Activated CD8-positive, alpha-beta T cell treated with anti-CD3 and anti-CD28 coated beads, Interleukin-2, amount 10 ng/mL, durations not matched to agents 7 days and 5 days (primary cell): ENCODE results near the gene PCNX3. TPM values are rescaled to one million over a fixed set of nuclear protein-coding genes. Genes with fewer than 3 reads are reported as not detected.

Experiments
- ATAC-seq: fragments of 150-1000 bp; cut with Tn5 transposase; one replicate; pipeline ENCODE4 v1.10.0; 2021; ENCODE audit warnings: moderate library complexity
- CTCF ChIA-PET: fragments of 350-600 bp; sonication (Branson Sonifier 250); formaldehyde crosslinking; loops from one replicate; lab custom pipeline; 2021; ENCODE audit warnings: antibody characterized with exemption; lab: Charles Lee
- POLR2A ChIA-PET: fragments of 350-600 bp; sonication (Branson Sonifier 250); formaldehyde crosslinking; loops from one replicate; lab custom pipeline; 2021; ENCODE audit warnings: antibody characterized with exemption; lab: Charles Lee
- DNase-seq: peaks from one replicate; pipeline ENCODE4 v3.0.0-alpha.2; 2020
- H3K27ac Mint-ChIP-seq: one replicate; pipeline ENCODE4 v1.8.0; 2021; ENCODE audit warnings: mild to moderate bottlenecking, mixed read lengths
- H3K27me3 Mint-ChIP-seq: one replicate; pipeline ENCODE4 v1.8.0; 2021; ENCODE audit warnings: low read depth, mixed read lengths
- H3K36me3 Mint-ChIP-seq: one replicate; pipeline ENCODE4 v1.8.0; 2021; ENCODE audit warnings: low read depth, mixed read lengths
- H3K4me1 Mint-ChIP-seq: one replicate; pipeline ENCODE4 v1.8.0; 2021; ENCODE audit warnings: low read depth, mixed read lengths
- H3K4me3 Mint-ChIP-seq: one replicate; pipeline ENCODE4 v1.8.0; 2021; ENCODE audit warnings: mild to moderate bottlenecking, mixed read lengths
- H3K9me3 Mint-ChIP-seq: one replicate; pipeline ENCODE4 v1.8.0; 2022; ENCODE audit warnings: mixed read lengths; ENCODE audit not compliant: insufficient read depth
- total RNA-seq, 2 experiments: library from RNA; stranded (reverse); gene quantifications; one replicate each; pipeline ENCODE4 v1.2.3, GENCODE V29; 2021

The PCNX3 gene
- total RNA-seq, 2 experiments from 2014 or later: 50.1 to 54.8 TPM

DNA sequence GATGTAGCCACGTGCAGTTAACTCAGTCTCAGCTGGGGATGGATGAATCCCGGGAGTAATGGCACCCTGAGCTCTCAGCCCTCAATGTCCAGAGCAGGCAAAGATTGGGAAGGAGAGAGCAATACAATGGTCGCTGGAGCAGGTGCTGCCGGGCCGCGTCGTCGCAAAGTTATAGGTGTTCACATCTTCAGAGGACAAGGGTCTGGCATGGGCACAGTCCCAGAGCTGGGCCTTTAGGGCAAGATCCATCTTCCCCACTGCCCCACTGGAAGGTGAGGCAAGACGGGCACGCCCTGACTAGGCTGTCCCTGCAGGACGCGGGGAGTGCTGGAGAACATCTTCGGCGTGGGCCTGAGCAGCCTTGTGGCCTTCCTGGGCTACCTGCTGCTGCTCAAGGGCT lies 7.6 kb downstream of the PCNX3 start:
- no peak for DNase-seq
- Mint-ChIP-seq H3K36me3 (peaks cover 47% of the 10 kb centered on the region), H3K4me3 (no peak overlapping the region), H3K27ac (no peak overlapping the region), H3K27me3 (no peaks in the 10 kb centered on the region), H3K4me1 (peaks cover 9% of the 10 kb centered on the region), H3K9me3 (no peaks in the 10 kb centered on the region)
- no peak for ATAC-seq
- CTCF ChIA-PET: interaction anchor here (1.1 kb wide), 1 partner anchor 29 kb away, joined by 4 read pairs; no protein-coding TSS in a partner anchor
- POLR2A ChIA-PET: no interaction called here

DNA sequence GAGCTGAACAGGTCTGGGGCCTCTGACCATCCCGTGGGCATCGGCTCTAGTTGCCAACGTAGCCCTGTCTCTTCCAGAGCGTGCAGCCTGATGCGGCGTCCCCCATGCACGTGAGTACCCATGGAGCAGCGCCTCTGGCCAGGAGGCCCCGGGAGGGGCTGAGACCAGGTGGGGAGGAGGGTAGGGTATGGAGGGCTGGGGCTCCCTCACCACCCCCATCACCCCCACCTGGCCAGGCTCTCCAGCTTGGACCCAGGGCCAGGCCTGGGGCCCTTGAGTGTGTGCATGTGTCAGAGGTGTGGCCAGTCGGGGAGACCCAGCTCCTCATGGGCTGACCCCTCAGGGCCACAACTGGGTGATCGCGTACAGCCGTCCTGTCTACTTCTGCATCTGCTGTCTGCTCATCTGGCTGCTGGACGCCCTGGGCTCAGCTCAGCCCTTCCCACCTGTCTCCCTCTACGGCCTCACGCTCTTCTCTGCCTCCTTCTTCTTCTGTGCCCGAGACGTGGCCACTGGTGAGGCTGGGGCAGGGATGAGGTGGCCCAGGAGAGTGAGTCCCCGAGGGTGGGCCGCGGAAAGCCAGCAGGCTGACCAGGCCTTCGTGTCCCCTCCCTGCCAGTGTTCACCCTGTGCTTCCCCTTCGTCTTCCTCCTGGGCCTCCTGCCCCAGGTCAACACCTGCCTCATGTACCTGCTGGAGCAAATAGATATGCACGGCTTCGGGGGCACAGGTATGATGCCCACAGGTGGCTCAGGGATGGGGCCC lies 8.5 kb downstream of the PCNX3 start:
- ChIA-PET POLR2A (interaction anchor here (0.6 to 0.7 kb wide), 2 partner anchors 14 to 31 kb away, joined by 3 to 4 read pairs; no protein-coding TSS in a partner anchor), CTCF (interaction anchor here (1.1 to 1.2 kb wide), 2 partner anchors 9 to 29 kb away, joined by 4 to 5 read pairs; partner anchors contain the start of gene PCNX3)
- Mint-ChIP-seq H3K9me3 (no peaks in the 10 kb centered on the region), H3K36me3 (peaks cover 51% of the 10 kb centered on the region), H3K4me3 (no peak overlapping the region), H3K27ac (no peak overlapping the region), H3K27me3 (no peaks in the 10 kb centered on the region), H3K4me1 (peaks cover 7% of the 10 kb centered on the region)
- DNase-seq (no peak), ATAC-seq (no peak)

DNA sequence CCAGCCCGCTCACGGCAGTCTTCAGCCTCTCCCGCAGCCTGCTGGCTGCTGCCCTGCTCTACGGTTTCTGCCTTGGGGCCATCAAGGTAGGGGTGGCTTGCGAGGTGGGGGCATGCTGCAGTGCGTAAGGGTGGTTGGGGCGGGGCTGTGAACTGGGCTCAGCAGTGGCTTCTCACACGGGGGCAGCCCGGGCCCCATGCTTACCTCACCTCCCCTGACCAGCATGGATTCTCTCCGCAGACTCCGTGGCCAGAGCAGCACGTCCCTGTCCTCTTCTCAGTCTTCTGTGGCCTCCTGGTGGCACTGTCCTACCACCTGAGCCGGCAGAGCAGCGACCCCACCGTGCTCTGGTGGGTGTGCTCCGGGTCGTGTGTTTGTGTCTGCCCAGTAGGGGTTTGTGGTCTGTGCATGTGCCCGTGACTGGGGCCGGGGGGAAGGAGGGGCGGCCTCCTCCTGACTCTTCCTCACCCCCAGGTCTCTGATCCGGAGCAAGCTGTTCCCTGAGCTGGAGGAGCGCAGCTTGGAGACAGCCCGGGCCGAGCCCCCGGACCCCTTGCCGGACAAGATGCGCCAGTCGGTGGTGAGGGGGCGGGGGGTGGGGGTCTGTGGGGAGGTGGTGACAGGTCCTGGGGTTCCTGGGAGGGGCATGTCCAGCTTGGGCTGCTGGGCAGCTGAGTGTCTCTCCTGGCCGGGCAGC lies 9.5 kb downstream of the PCNX3 start:
- ATAC-seq (no peak), DNase-seq (no peak)
- Mint-ChIP-seq H3K27me3 (no peaks in the 10 kb centered on the region), H3K4me3 (no peak overlapping the region), H3K36me3 (peaks cover 46% of the 10 kb centered on the region), H3K4me1 (peaks cover 7% of the 10 kb centered on the region), H3K27ac (no peak overlapping the region), H3K9me3 (no peaks in the 10 kb centered on the region)
- CTCF ChIA-PET: interaction anchor here (0.9 to 2.5 kb wide), 15 partner anchors 8 to 226 kb away, joined by 3 to 18 read pairs (median 4); partner anchors contain the start of genes PCNX3 and SIPA1
- POLR2A ChIA-PET: interaction anchor here (0.6 to 1.0 kb wide), 4 partner anchors 12 to 72 kb away, joined by 3 read pairs; partner anchors contain the start of gene SIPA1

DNA sequence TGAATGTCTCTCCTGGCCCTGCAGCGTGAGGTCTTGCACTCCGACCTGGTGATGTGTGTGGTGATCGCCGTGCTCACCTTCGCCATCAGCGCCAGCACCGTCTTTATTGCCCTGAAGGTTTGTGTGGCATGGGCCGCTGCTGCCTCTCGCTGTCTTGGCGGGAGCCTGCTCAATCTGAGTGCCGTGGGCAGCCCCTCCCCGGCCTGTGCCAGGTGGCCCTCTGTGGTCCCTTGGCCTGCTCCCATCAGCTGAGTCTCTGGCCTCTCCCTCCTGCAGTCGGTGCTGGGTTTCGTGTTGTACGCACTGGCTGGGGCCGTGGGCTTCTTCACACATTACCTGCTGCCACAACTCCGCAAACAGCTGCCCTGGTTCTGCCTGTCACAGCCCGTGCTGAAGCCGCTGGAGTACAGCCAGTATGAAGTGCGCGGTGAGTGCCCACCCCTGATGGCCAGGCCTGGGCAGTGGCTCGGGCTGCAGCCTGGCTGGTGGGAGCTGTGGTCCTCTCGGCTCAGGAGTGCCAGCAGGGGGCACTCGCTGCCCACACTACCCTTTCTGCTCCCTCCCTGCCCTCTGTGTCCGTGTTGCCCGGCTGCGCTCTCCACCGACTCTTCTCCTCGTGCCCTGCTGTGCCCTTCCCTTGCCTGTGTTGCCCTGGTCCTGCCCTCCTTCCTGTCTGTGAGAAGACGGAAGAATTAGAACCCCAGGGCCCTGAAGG lies 10.2 kb downstream of the PCNX3 start:
- Mint-ChIP-seq H3K9me3 (no peaks in the 10 kb centered on the region), H3K4me3 (no peak overlapping the region), H3K36me3 (peaks cover 49% of the 10 kb centered on the region), H3K4me1 (peaks cover 7% of the 10 kb centered on the region), H3K27me3 (no peaks in the 10 kb centered on the region), H3K27ac (no peak overlapping the region)
- peak; percentile 62 for DNase-seq
- ATAC-seq: peak; percentile 79
- POLR2A ChIA-PET: interaction anchor here (0.6 to 1.0 kb wide), 4 partner anchors 12 to 71 kb away, joined by 3 read pairs; partner anchors contain the start of gene SIPA1
- CTCF ChIA-PET: interaction anchor here (0.9 to 2.5 kb wide), 17 partner anchors 9 to 226 kb away, joined by 3 to 18 read pairs (median 4); partner anchors contain the start of genes PCNX3 and SIPA1

DNA sequence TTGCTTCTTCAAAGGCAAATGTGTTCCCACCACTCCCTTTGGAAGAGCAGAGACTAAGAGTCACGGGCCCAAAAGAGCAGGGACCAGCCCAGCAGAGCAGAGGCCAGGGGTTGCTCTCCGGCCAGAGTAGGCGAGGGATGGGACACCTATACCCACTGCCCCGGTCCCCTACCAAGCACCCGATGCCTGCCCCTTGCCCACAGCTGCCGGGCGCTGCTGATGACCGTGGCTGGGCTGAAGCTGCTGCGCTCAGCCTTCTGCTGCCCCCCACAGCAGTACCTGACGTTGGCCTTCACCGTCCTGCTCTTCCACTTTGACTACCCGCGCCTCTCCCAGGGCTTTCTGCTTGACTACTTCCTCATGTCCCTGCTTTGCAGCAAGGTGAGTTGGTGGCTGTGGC lies 11.6 kb downstream of the PCNX3 start:
- POLR2A ChIA-PET: interaction anchor here (0.6 to 0.8 kb wide), 2 partner anchors 10 to 68 kb away, joined by 3 read pairs; no protein-coding TSS in a partner anchor
- H3K27ac Mint-ChIP-seq: no peak overlapping the region
- ATAC-seq: no peak

DNA sequence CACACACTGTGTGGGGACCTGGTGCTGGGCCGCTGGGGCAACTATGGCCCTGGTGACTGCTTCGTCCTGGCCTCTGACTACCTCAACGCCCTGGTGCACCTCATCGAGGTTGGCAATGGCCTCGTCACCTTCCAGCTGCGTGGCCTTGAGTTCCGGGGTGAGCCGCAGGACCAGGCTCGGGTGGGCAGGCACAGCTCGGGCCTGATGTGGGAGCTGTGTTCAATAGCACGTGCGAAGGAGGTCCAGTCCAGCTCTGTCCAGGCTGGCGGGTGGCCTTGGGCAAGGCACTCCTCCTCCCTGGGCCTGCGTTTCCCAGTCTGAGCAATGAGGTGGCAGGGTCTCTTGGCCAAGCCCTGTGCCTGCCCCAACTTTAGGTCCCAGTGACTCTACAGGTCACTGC lies 14.0 kb downstream of the PCNX3 start:
- no peak overlapping the region for H3K27ac Mint-ChIP-seq
- ATAC-seq (no peak), DNase-seq (no peak)
- CTCF ChIA-PET: no interaction called here
- no peaks in the 10 kb centered on the region for H3K27me3 Mint-ChIP-seq
- H3K4me1 Mint-ChIP-seq: peaks cover 27% of the 10 kb centered on the region
- no peak overlapping the region for H3K4me3 Mint-ChIP-seq
- peaks cover 48% of the 10 kb centered on the region for H3K36me3 Mint-ChIP-seq
- H3K9me3 Mint-ChIP-seq: no peaks in the 10 kb centered on the region
- POLR2A ChIA-PET: interaction anchor here (0.9 kb wide), 1 partner anchor 11 kb away, joined by 3 read pairs; no protein-coding TSS in a partner anchor

More for the DNA sequence above, 11.6 kb downstream of the PCNX3 start:
- Mint-ChIP-seq H3K4me3 (no peak overlapping the region), H3K4me1 (peaks cover 9% of the 10 kb centered on the region), H3K9me3 (no peaks in the 10 kb centered on the region), H3K27me3 (no peaks in the 10 kb centered on the region), H3K36me3 (peaks cover 44% of the 10 kb centered on the region)
- CTCF ChIA-PET: interaction anchor here (0.8 to 2.5 kb wide), 6 partner anchors 8 to 224 kb away, joined by 3 to 16 read pairs (median 5); no protein-coding TSS in a partner anchor
- no peak for DNase-seq

DNA sequence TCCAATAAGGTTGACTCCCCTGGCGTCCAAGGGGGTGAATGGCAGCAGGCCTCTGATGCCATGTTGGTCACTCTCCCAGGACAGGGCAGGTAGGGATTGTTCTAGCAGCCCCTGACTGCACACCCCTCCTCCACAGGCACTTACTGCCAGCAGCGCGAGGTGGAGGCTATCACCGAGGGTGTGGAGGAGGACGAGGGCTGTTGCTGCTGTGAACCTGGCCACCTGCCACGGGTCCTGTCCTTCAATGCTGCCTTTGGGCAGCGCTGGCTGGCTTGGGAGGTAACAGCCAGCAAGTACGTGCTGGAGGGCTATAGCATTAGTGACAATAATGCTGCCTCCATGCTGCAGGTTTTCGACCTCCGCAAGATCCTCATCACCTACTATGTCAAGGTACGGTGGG lies 14.6 kb downstream of the PCNX3 start:
- POLR2A ChIA-PET: interaction anchor here (0.9 to 1.2 kb wide), 2 partner anchors 10 to 42 kb away, joined by 3 read pairs; no protein-coding TSS in a partner anchor
- no peak for ATAC-seq
- Mint-ChIP-seq H3K36me3 (peaks cover 52% of the 10 kb centered on the region), H3K4me1 (peaks cover 33% of the 10 kb centered on the region), H3K27me3 (no peaks in the 10 kb centered on the region), H3K27ac (no peak overlapping the region), H3K9me3 (no peaks in the 10 kb centered on the region), H3K4me3 (no peak overlapping the region)
- CTCF ChIA-PET: no interaction called here
- no peak for DNase-seq

DNA sequence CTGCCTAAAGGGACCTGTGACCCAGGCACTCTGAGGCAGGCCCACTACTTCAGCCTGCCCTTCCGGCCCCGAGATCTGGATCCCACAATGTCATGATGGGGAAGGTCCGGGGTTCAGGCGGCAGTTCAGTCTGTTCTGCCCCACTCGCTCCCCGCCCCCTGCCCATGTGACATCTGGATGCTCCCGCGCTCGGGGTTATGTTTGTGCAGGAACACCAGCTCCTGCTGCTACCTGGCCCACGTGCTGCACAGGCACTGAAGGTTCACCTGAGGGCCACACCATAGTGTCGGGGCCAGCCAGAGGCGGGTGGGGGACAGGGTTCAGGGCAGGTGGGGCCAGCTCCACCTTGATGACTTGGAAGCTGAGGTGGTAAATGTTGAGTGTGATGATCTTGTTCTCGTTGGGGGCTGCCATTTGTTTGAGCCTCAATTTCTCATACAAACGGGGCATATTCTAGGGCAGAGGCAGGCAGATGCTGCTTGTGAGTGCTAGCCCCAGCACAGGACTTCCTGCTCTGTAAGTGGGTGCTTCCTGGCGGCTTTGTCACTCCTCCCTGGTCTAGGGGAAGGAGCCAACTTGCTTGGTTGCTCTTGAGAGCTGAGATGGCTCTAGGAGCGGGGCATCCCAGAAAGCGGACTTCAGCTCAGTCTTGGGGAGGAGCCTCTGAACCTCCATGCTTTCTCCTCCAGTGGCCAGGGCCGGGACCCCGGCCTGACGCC lies 18.0 kb downstream of the PCNX3 start:
- H3K27me3 Mint-ChIP-seq: no peaks in the 10 kb centered on the region
- POLR2A ChIA-PET: interaction anchor here (0.8 to 1.4 kb wide), 5 partner anchors 9 to 36 kb away, joined by 3 to 4 read pairs (median 3); partner anchors contain the start of gene PCNX3
- peaks cover 40% of the 10 kb centered on the region for H3K4me1 Mint-ChIP-seq
- DNase-seq (peak; percentile 53), ATAC-seq (no peak)
- H3K4me3 Mint-ChIP-seq: no peak overlapping the region
- peak overlapping the region; percentile 86 for H3K27ac Mint-ChIP-seq
- no peaks in the 10 kb centered on the region for H3K9me3 Mint-ChIP-seq
- peaks cover 47% of the 10 kb centered on the region for H3K36me3 Mint-ChIP-seq
- CTCF ChIA-PET: interaction anchor here (1.2 kb wide), 2 partner anchors 17 to 24 kb away, joined by 3 read pairs; no protein-coding TSS in a partner anchor

DNA sequence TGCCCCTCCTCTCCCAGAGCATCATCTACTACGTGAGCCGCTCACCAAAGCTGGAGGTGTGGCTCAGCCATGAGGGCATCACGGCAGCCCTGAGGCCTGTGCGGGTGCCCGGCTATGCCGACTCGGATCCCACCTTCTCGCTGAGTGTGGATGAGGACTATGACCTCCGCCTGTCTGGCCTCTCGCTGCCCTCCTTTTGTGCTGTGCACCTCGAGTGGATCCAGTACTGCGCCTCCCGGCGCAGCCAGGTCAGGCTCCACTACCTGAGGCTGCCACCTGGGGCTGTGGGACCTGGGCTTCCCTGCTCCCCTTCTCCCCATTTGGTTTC lies 18.5 kb downstream of the PCNX3 start:
- H3K9me3 Mint-ChIP-seq: no peaks in the 10 kb centered on the region
- H3K4me1 Mint-ChIP-seq: peaks cover 45% of the 10 kb centered on the region
- no peaks in the 10 kb centered on the region for H3K27me3 Mint-ChIP-seq
- no peak for ATAC-seq
- no peak overlapping the region for H3K4me3 Mint-ChIP-seq
- ChIA-PET POLR2A (interaction anchor here (1.0 to 1.4 kb wide), 3 partner anchors 9 to 19 kb away, joined by 3 to 4 read pairs (median 3); partner anchors contain the start of gene PCNX3), CTCF (no interaction called here)
- peaks cover 47% of the 10 kb centered on the region for H3K36me3 Mint-ChIP-seq
- no peak for DNase-seq
- H3K27ac Mint-ChIP-seq: peak overlapping the region; percentile 86

DNA sequence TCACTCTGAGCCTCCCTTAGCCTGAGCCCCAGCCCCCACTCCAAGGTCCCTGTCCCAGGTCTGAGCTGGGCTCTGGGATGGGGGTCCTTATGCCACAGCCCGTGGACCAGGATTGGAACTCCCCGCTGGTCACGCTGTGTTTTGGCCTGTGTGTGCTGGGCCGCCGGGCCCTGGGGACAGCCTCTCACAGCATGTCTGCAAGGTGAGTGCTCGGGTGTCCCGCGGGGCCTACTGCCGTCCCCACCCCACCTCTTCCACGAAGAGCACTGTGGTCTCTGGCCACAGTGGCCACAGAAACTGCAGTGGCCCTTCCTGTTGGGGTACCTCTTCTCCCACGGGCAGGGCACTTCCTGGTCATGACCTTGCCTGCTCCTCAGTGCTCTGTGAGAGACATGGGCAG lies 18.9 kb downstream of the PCNX3 start:
- Mint-ChIP-seq H3K27ac (peak overlapping the region; percentile 86), H3K4me1 (peaks cover 46% of the 10 kb centered on the region), H3K9me3 (no peaks in the 10 kb centered on the region), H3K4me3 (no peak overlapping the region), H3K27me3 (no peaks in the 10 kb centered on the region), H3K36me3 (peaks cover 45% of the 10 kb centered on the region)
- ChIA-PET POLR2A (interaction anchor here (1.0 kb wide), 2 partner anchors 8 to 19 kb away, joined by 3 to 4 read pairs; partner anchors contain the start of gene PCNX3), CTCF (interaction anchor here (1.7 kb wide), 1 partner anchor 8 kb away, joined by 5 read pairs; no protein-coding TSS in a partner anchor)
- no peak for ATAC-seq
- DNase-seq: no peak
